GM12891 (cell line): ENCODE data around the gene PDHX.
A peak's percentile ranks its signal among the peaks of the same experiment; 100 is the strongest.

Experiments
- PAX5 ChIP-seq: IDR thresholded peaks from 2 replicates; pipeline ENCODE4 v1.6.1; 2011; ENCODE audit warnings: low read length, moderate library complexity, mild to moderate bottlenecking; ENCODE audit not compliant: insufficient read depth, severe bottlenecking
- POLR2A ChIP-seq: IDR thresholded peaks from 2 replicates; pipeline ENCODE4 v1.6.1; 2011; ENCODE audit warnings: low read depth, low read length, control low read depth
- POLR2AphosphoS5 ChIP-seq: IDR thresholded peaks from 2 replicates; pipeline ENCODE4 v1.6.1; 2011; ENCODE audit warnings: low read depth, low read length, control low read depth
- POU2F2 ChIP-seq: IDR thresholded peaks from 2 replicates; pipeline ENCODE4 v1.6.1; 2011; ENCODE audit warnings: low read depth, mild to moderate bottlenecking, control low read depth, low read length, moderate library complexity
- SPI1 ChIP-seq: IDR thresholded peaks from 2 replicates; pipeline ENCODE4 v1.6.1; 2011; ENCODE audit warnings: low read depth, low read length, control low read depth
- TAF1 ChIP-seq: IDR thresholded peaks from 2 replicates; pipeline ENCODE4 v1.6.1; 2011; ENCODE audit warnings: low read depth, low read length, control low read depth

DNA sequence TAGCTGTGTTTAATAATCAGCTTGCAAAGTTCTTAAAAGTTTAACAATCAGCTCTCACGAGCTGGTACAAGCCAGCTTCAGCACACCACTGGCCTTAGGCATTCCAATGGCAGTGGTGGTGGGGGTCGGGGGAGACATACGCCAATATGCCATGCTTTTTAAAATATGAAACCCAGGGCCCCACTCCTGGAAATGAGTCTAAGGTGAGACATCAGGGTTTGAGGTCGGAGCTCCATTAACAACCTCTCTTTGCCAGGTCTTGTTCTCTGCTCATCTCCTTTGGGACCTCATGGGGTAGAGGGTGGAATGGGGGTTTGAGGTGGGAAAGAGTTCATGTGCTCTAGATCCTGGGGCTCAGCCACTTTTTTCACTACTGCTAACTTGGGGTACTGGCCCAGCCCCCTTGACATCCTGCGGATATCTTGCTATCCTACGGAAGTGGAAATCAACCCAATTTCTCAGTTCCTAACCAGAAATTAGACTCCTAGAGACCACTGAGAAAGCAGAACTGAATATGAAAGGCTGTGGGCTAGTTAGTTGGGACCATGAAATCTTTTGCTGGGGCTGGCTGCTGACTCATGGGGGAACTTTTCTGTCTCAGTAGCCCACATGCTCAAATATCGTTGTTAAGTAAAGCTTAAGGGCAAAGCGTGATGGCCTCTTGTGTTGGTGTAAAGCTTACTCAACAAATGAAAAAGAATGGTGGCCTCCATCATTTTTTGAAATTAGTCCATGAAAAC is 90.1 kb downstream of the PDHX start:
- no peak for TF ChIP-seq POLR2AphosphoS5
- TF ChIP-seq POLR2A, result no peak
- peak; percentile 59 for TF ChIP-seq PAX5
- TF ChIP-seq TAF1, result no peak
- TF ChIP-seq POU2F2, result no peak
- peak; percentile 98 for TF ChIP-seq SPI1
